ENCODE measurements around the gene C4orf50.

C4orf50 gene

GRCh38 chr4:5925419-5926200 is 92.6 kb downstream of the C4orf50 start:
- Histone ChIP-seq H3K9me3 (replicated peaks in 1 of 11) (no peaks in the 10 kb centered on the region), H3K36me3 (no peaks in the 10 kb centered on the region), H3K4me1 (peaks cover 12 to 79% (median 63%) of the 10 kb centered on the region in 10 experiments; a peak in 18 of 20 replicates), H3K9ac (no peak overlapping the region), H4K20me1 (peaks cover 0 to 11% (median 0%) of the 10 kb centered on the region in 11 experiments; a peak in 5 of 22 replicates), H3K4me2 (peak overlapping the region in 8 of 11 experiments; percentile 74 to 92 (median 88); a peak in 14 of 22 replicates), H3K27me3 (0 out of 22 replicates have a peak, but pooled peaks cover 0 to 6% (median 0%) of the 10 kb centered on the region in 11 experiments), H3K27ac (no peak overlapping the region), H3K4me3 (no peak overlapping the region)
- no peak for TF ChIP-seq Cebpa-rat (IDR thresholded peaks at IDR 0.05)

- Histone ChIP-seq H3K4me1 (peaks cover 12 to 79% (median 62%) of the 10 kb centered on the region in 10 experiments; a peak in 18 of 20 replicates), H3K4me2 (0 out of 22 replicates have a peak overlapping the region, but pooled peaks of 1 of the 11 experiments have one; percentile 90), H3K9me3 (replicated peaks in 1 of 11) (no peaks in the 10 kb centered on the region), H3K27ac (no peak overlapping the region), H3K9ac (no peak overlapping the region), H3K4me3 (no peak overlapping the region), H3K36me3 (no peaks in the 10 kb centered on the region), H4K20me1 (peaks cover 0 to 11% (median 0%) of the 10 kb centered on the region in 11 experiments; a peak in 5 of 22 replicates), H3K27me3 (0 out of 22 replicates have a peak, but pooled peaks cover 0 to 6% (median 0%) of the 10 kb centered on the region in 11 experiments)
- TF ChIP-seq Cebpa-rat (IDR thresholded peaks at IDR 0.05): no peak
Observed at GRCh38 chr4:5924461-5925125, 93.6 kb downstream of the C4orf50 start.

GRCh38 chr4:5923376-5923775 is 94.9 kb downstream of the C4orf50 start:
- H3K4me2 ChIP-seq: no peak overlapping the region
- 0 out of 22 replicates have a peak, but pooled peaks cover 0 to 6% (median 0%) of the 10 kb centered on the region in 11 experiments for H3K27me3 ChIP-seq
- no peak overlapping the region for H3K27ac ChIP-seq
- no peak for TF ChIP-seq Cebpa-rat (IDR thresholded peaks at IDR 0.05)
- H3K4me1 ChIP-seq: peaks cover 10 to 79% (median 67%) of the 10 kb centered on the region in 10 experiments; a peak in 18 of 20 replicates
- no peaks in the 10 kb centered on the region for H3K36me3 ChIP-seq
- H4K20me1 ChIP-seq: peaks cover 0 to 14% (median 0%) of the 10 kb centered on the region in 11 experiments; a peak in 6 of 22 replicates
- H3K9ac ChIP-seq: no peak overlapping the region
- no peaks in the 10 kb centered on the region for H3K9me3 ChIP-seq (replicated peaks in 1 of 11)
- no peak overlapping the region for H3K4me3 ChIP-seq

GRCh38 chr4:5922556-5922955 is 95.7 kb downstream of the C4orf50 start:
- Histone ChIP-seq H3K9me3 (replicated peaks in 1 of 11) (no peaks in the 10 kb centered on the region), H3K4me3 (no peak overlapping the region), H3K9ac (no peak overlapping the region), H4K20me1 (peaks cover 0 to 14% (median 0%) of the 10 kb centered on the region in 11 experiments; a peak in 5 of 22 replicates), H3K27me3 (0 out of 22 replicates have a peak, but pooled peaks cover 0 to 6% (median 0%) of the 10 kb centered on the region in 11 experiments), H3K27ac (no peak overlapping the region), H3K36me3 (no peaks in the 10 kb centered on the region), H3K4me2 (peak overlapping the region in 3 of 11 experiments; percentile 60 to 79 (median 70); a peak in 3 of 22 replicates), H3K4me1 (peaks cover 8 to 78% (median 62%) of the 10 kb centered on the region in 10 experiments; a peak in 18 of 20 replicates)
- no peak for TF ChIP-seq Cebpa-rat (IDR thresholded peaks at IDR 0.05)

GRCh38 chr4:5921981-5922380 is 96.2 kb downstream of the C4orf50 start:
- H3K9ac ChIP-seq: no peak overlapping the region
- no peak overlapping the region for H3K4me3 ChIP-seq
- peak overlapping the region in 8 of 11 experiments; percentile 27 to 80 (median 65); a peak in 15 of 22 replicates for H3K4me2 ChIP-seq
- H3K4me1 ChIP-seq: peaks cover 6 to 78% (median 61%) of the 10 kb centered on the region in 10 experiments; a peak in 18 of 20 replicates
- no peak overlapping the region for H3K27ac ChIP-seq
- no peak for TF ChIP-seq Cebpa-rat (IDR thresholded peaks at IDR 0.05)
- H4K20me1 ChIP-seq: peaks cover 0 to 14% (median 0%) of the 10 kb centered on the region in 11 experiments; a peak in 5 of 22 replicates
- 0 out of 22 replicates have a peak, but pooled peaks cover 0 to 6% (median 0%) of the 10 kb centered on the region in 11 experiments for H3K27me3 ChIP-seq
- H3K9me3 ChIP-seq (replicated peaks in 1 of 11): no peaks in the 10 kb centered on the region
- H3K36me3 ChIP-seq: no peaks in the 10 kb centered on the region

- Histone ChIP-seq H3K36me3 (no peaks in the 10 kb centered on the region), H3K4me2 (peak overlapping the region in 9 of 11 experiments; percentile 21 to 80 (median 60); a peak in 17 of 22 replicates), H3K4me3 (no peak overlapping the region), H3K4me1 (peaks cover 0 to 78% (median 60%) of the 10 kb centered on the region in 10 experiments; a peak in 17 of 20 replicates), H4K20me1 (peaks cover 0 to 14% (median 0%) of the 10 kb centered on the region in 11 experiments; a peak in 5 of 22 replicates), H3K9ac (no peak overlapping the region), H3K27me3 (0 out of 22 replicates have a peak, but pooled peaks cover 0 to 6% (median 0%) of the 10 kb centered on the region in 11 experiments), H3K27ac (no peak overlapping the region), H3K9me3 (replicated peaks in 1 of 11) (no peaks in the 10 kb centered on the region)
- TF ChIP-seq Cebpa-rat (IDR thresholded peaks at IDR 0.05): no peak
Observed at GRCh38 chr4:5921101-5921980, 96.9 kb downstream of the C4orf50 start.

- no peak overlapping the region for H3K9ac ChIP-seq
- H3K4me1 ChIP-seq: peaks cover 0 to 67% (median 50%) of the 10 kb centered on the region in 10 experiments; a peak in 17 of 20 replicates
- no peaks in the 10 kb centered on the region for H3K9me3 ChIP-seq (replicated peaks in 1 of 11)
- H3K4me2 ChIP-seq: peak overlapping the region in 10 of 11 experiments; percentile 13 to 80 (median 70); a peak in 19 of 22 replicates
- peaks cover 0 to 14% (median 0%) of the 10 kb centered on the region in 11 experiments; a peak in 5 of 22 replicates for H4K20me1 ChIP-seq
- H3K27me3 ChIP-seq: 0 out of 22 replicates have a peak, but pooled peaks cover 0 to 6% (median 0%) of the 10 kb centered on the region in 11 experiments
- H3K36me3 ChIP-seq: no peaks in the 10 kb centered on the region
- H3K4me3 ChIP-seq: no peak overlapping the region
- no peak overlapping the region for H3K27ac ChIP-seq
- TF ChIP-seq Cebpa-rat (IDR thresholded peaks at IDR 0.05): no peak
Observed at GRCh38 chr4:5919571-5919970, 98.7 kb downstream of the C4orf50 start.

- TF ChIP-seq Cebpa-rat (IDR thresholded peaks at IDR 0.05): no peak
- Histone ChIP-seq H3K9me3 (replicated peaks in 1 of 11) (no peaks in the 10 kb centered on the region), H3K27me3 (0 out of 22 replicates have a peak, but pooled peaks cover 0 to 6% (median 0%) of the 10 kb centered on the region in 11 experiments), H4K20me1 (peaks cover 0 to 14% (median 0%) of the 10 kb centered on the region in 11 experiments; a peak in 5 of 22 replicates), H3K4me3 (no peak overlapping the region), H3K36me3 (no peaks in the 10 kb centered on the region), H3K4me1 (peaks cover 0 to 62% (median 50%) of the 10 kb centered on the region in 10 experiments; a peak in 17 of 20 replicates), H3K9ac (no peak overlapping the region), H3K4me2 (peak overlapping the region in 10 of 11 experiments; percentile 13 to 80 (median 70); a peak in 19 of 22 replicates), H3K27ac (no peak overlapping the region)
Observed at GRCh38 chr4:5919044-5919443, 99.2 kb downstream of the C4orf50 start.

All from BLaER1 treated with 17β-estradiol and CSF1 and Interleukin-3, amounts not matched to agents 10 nM and 100 nM (cell line).